HEK293 (cell line): Measurements from ENCODE around the gene CNTLN.
"Not testable (repeated sequence)": the region's sequence is repeated elsewhere in the genome, so short reads cannot be mapped to it uniquely, and the experiment has no call there.

Experiments
- CTCF ChIA-PET: fragments of 350-600 bp; formaldehyde crosslinking; extraction: SDS; loops from one replicate; lab custom pipeline; 2021; ENCODE audit warnings: antibody characterized with exemption; lab: Yijun Ruan, JAX
- POLR2A ChIA-PET: fragments of 300-600 bp; formaldehyde crosslinking; extraction: SDS; loops from one replicate; lab custom pipeline; 2020; ENCODE audit warnings: antibody characterized with exemption, inconsistent platforms; lab: Yijun Ruan, JAX
- H3K27ac ChIP-seq: fragments of 200-500 bp; sonication (Bioruptor generic); 2 replicates; pipeline ENCODE4 v1.5.1; 2014; ENCODE audit warnings: low read depth, low read length, control low read depth, inconsistent platforms; ENCODE audit errors: extremely low read depth
- H3K36me3 ChIP-seq, 2 experiments: fragments of 200-500 bp in 1 of 2; sonication (Bioruptor generic) in 1 of 2; 1 replicate in 1 of 2; 2 replicates in 1 of 2; pipeline ENCODE4 v1.5.1; 2014 to 2017; ENCODE audit warnings: inconsistent platforms in 2 of 2, low read length in 2 of 2; ENCODE audit not compliant: control insufficient read depth in 2 of 2, insufficient read depth in 1 of 2
- H3K4me1 ChIP-seq: fragments of 200-500 bp; sonication (Bioruptor generic); 2 replicates; pipeline ENCODE4 v1.5.1; 2014; ENCODE audit warnings: mild to moderate bottlenecking, low read length, inconsistent platforms; ENCODE audit not compliant: control insufficient read depth, insufficient read depth
- H3K4me3 ChIP-seq: 2 replicates; pipeline ENCODE4 v1.5.1; 2011; ENCODE audit warnings: low read depth, mild to moderate bottlenecking, control low read depth, low read length, moderate library complexity
- H3K9me3 ChIP-seq: fragments of 200-500 bp; sonication (Bioruptor generic); 2 replicates; pipeline ENCODE4 v1.5.1; 2014; ENCODE audit warnings: low read depth, low read length, inconsistent platforms; ENCODE audit not compliant: control insufficient read depth, insufficient read depth
- BCL11B ChIP-seq: fragments of 450-650 bp; formaldehyde crosslinking; IDR thresholded peaks from 2 replicates; pipeline ENCODE4 v1.5.1; 2016; ENCODE audit warnings: low read depth, missing biosample characterization, missing genetic modification characterization
- FEZF1 ChIP-seq: fragments of 450-650 bp; formaldehyde crosslinking; IDR thresholded peaks from 2 replicates; pipeline ENCODE4 v1.5.1; 2016; ENCODE audit warnings: missing biosample characterization, missing genetic modification characterization
- GFI1B ChIP-seq: fragments of 450-650 bp; formaldehyde crosslinking; IDR thresholded peaks from 2 replicates; pipeline ENCODE4 v1.5.1; 2016; ENCODE audit warnings: missing biosample characterization, missing genetic modification characterization
- IKZF3 ChIP-seq: fragments of 450-650 bp; IDR thresholded peaks from 2 replicates; pipeline ENCODE4 v1.5.0; 2018; ENCODE audit warnings: missing biosample characterization, mild to moderate bottlenecking, missing genetic modification characterization, moderate library complexity
- INSM2 ChIP-seq: fragments of 450-650 bp; formaldehyde crosslinking; IDR thresholded peaks from 2 replicates; pipeline ENCODE4 v1.5.1; 2016; ENCODE audit warnings: missing biosample characterization, missing genetic modification characterization
- MYNN ChIP-seq: fragments of 450-650 bp; formaldehyde crosslinking; IDR thresholded peaks from 2 replicates; pipeline ENCODE4 v1.5.1; 2016; ENCODE audit warnings: missing biosample characterization, missing genetic modification characterization, borderline replicate concordance
- PBX3 ChIP-seq: sonication (generic); formaldehyde crosslinking; IDR thresholded peaks from 2 replicates; pipeline ENCODE4 v1.8.1; 2022; ENCODE audit warnings: mild to moderate bottlenecking, moderate library complexity, missing genetic modification reagents
- SALL2 ChIP-seq: fragments of 450-650 bp; formaldehyde crosslinking; IDR thresholded peaks from 2 replicates; pipeline ENCODE4 v1.5.0; 2017; ENCODE audit warnings: missing biosample characterization, mild to moderate bottlenecking, missing genetic modification characterization, borderline replicate concordance
- SCRT1 ChIP-seq: fragments of 450-650 bp; formaldehyde crosslinking; IDR thresholded peaks from 2 replicates; pipeline ENCODE4 v1.5.1; 2016; ENCODE audit warnings: missing biosample characterization, missing genetic modification characterization, borderline replicate concordance
- SP7 ChIP-seq: fragments of 450-650 bp; formaldehyde crosslinking; IDR thresholded peaks from 2 replicates; pipeline ENCODE4 v1.5.1; 2016; ENCODE audit warnings: missing biosample characterization, missing genetic modification characterization
- TCF7L2 ChIP-seq: IDR thresholded peaks from 2 replicates; pipeline ENCODE4 v1.6.1; 2011; ENCODE audit warnings: low read depth, mild to moderate bottlenecking, inconsistent platforms, low read length, moderate library complexity, borderline replicate concordance
- YY2 ChIP-seq: fragments of 450-650 bp; formaldehyde crosslinking; IDR thresholded peaks from 2 replicates; pipeline ENCODE4 v1.5.1; 2016; ENCODE audit warnings: missing biosample characterization, missing genetic modification characterization
- ZBTB21 ChIP-seq: fragments of 450-650 bp; formaldehyde crosslinking; IDR thresholded peaks from 2 replicates; pipeline ENCODE4 v1.5.1; 2017; ENCODE audit warnings: missing biosample characterization, missing genetic modification characterization
- ZIC2 ChIP-seq: fragments of 450-650 bp; formaldehyde crosslinking; IDR thresholded peaks from 2 replicates; pipeline ENCODE4 v1.5.1; 2016; ENCODE audit warnings: missing biosample characterization, missing genetic modification characterization
- ZNF140 ChIP-seq: fragments of 450-650 bp; formaldehyde crosslinking; IDR thresholded peaks from 2 replicates; pipeline ENCODE4 v1.5.1; 2016; ENCODE audit warnings: missing biosample characterization, missing genetic modification characterization
- ZNF302 ChIP-seq: fragments of 450-650 bp; formaldehyde crosslinking; IDR thresholded peaks from 2 replicates; pipeline ENCODE4 v1.5.1; 2016; ENCODE audit warnings: missing biosample characterization, missing genetic modification characterization, low read depth
- ZNF426 ChIP-seq: fragments of 450-650 bp; formaldehyde crosslinking; IDR thresholded peaks from 2 replicates; pipeline ENCODE4 v1.5.1; 2017; ENCODE audit warnings: missing biosample characterization, missing genetic modification characterization, mild to moderate bottlenecking, inconsistent platforms, moderate library complexity
- ZNF48 ChIP-seq: fragments of 450-650 bp; formaldehyde crosslinking; IDR thresholded peaks from 2 replicates; pipeline ENCODE4 v1.5.1; 2016; ENCODE audit warnings: missing biosample characterization, missing genetic modification characterization
- ZNF560 ChIP-seq: fragments of 450-650 bp; formaldehyde crosslinking; IDR thresholded peaks from 2 replicates; pipeline ENCODE4 v1.5.1; 2017; ENCODE audit warnings: missing biosample characterization, missing genetic modification characterization, borderline replicate concordance
- ZNF580 ChIP-seq: fragments of 450-650 bp; formaldehyde crosslinking; IDR thresholded peaks from 2 replicates; pipeline ENCODE4 v1.5.1; 2016; ENCODE audit warnings: missing biosample characterization, missing genetic modification characterization
- ZNF704 ChIP-seq: fragments of 450-650 bp; formaldehyde crosslinking; IDR thresholded peaks from 2 replicates; pipeline ENCODE4 v1.5.1; 2016; ENCODE audit warnings: missing biosample characterization, missing genetic modification characterization
- ZNF707 ChIP-seq: fragments of 450-650 bp; formaldehyde crosslinking; IDR thresholded peaks from 2 replicates; pipeline ENCODE4 v1.5.1; 2016; ENCODE audit warnings: missing biosample characterization, missing genetic modification characterization
- ZNF768 ChIP-seq: fragments of 450-650 bp; formaldehyde crosslinking; IDR thresholded peaks from 2 replicates; pipeline ENCODE4 v1.5.1; 2018; ENCODE audit warnings: missing biosample characterization, mild to moderate bottlenecking, missing genetic modification characterization
- ZNF791 ChIP-seq: fragments of 450-650 bp; formaldehyde crosslinking; IDR thresholded peaks from 2 replicates; pipeline ENCODE4 v1.5.1; 2016; ENCODE audit warnings: missing biosample characterization, missing genetic modification characterization
- ZSCAN4 ChIP-seq: fragments of 450-650 bp; formaldehyde crosslinking; IDR thresholded peaks from 2 replicates; pipeline ENCODE4 v1.5.1; 2017; ENCODE audit warnings: missing biosample characterization, missing genetic modification characterization
- TF ChIP-seq, protein P1 (sequence below): fragments of 450-650 bp; formaldehyde crosslinking; IDR thresholded peaks from 2 replicates; pipeline ENCODE4 v1.5.1; 2016; ENCODE audit warnings: missing biosample characterization, missing genetic modification characterization

The CNTLN gene

DNA sequence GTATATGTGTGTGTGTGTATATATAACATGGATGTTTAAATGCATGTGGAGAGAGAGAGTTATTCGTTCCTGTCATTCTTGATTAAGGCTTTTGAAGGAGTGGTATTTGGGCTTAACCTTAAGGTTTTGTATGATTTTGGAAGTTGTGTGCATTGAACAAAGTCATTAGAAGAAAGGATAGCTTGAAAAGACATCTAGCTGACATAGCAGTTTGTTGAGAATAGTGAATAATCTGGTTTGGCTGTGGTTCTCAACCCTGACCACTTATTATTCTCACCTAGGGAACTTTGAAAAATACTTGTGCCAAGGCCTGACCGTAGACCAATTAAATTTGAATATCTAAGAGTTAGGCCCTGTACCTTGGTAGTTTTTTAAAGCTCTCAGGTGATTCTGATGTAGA is 303.0 kb downstream of the CNTLN start:
- H3K4me1 ChIP-seq, result no peaks in the 10 kb centered on the region
- CTCF ChIA-PET, result interaction anchor here (0.7 kb wide), 1 partner anchor 22 kb away, joined by 4 read pairs; no protein-coding TSS in a partner anchor

GRCh38 chr9:17445126-17445525 is 310.3 kb downstream of the CNTLN start:
- H3K4me1 ChIP-seq, CTCF ChIA-PET, POLR2A ChIA-PET, H3K27ac ChIP-seq, H3K4me3 ChIP-seq, H3K36me3 ChIP-seq, H3K9me3 ChIP-seq: not testable (repeated sequence)

More for the DNA sequence above, 303.0 kb downstream of the CNTLN start:
- POLR2A ChIA-PET, result no interaction called here
- Histone ChIP-seq H3K36me3 (no peaks in the 10 kb centered on the region), H3K9me3 (no peaks in the 10 kb centered on the region), H3K4me3 (no peak overlapping the region), H3K27ac (no peak overlapping the region)
- TF ChIP-seq ZIC2 (tag by site-specific recombination) (no peak), ZNF302 (tag by site-specific recombination) (no peak), FEZF1 (tag by site-specific recombination) (no peak), BCL11B (tag by site-specific recombination) (no peak), ZNF707 (no peak), ZNF140 (tag by site-specific recombination) (no peak), MYNN (tag by site-specific recombination) (no peak), SCRT1 (no peak), GFI1B (tag by site-specific recombination) (no peak), ZNF426 (no peak)

- ChIA-PET POLR2A (no interaction called here), CTCF (interaction anchor here (0.6 to 5.1 kb wide), 3 partner anchors 9 to 992 kb away, joined by 3 to 20 read pairs (median 9); no protein-coding TSS in a partner anchor)
- peaks cover 0 to 5% of the 10 kb centered on the region in 2 experiments; a peak in 1 of 3 replicates for H3K36me3 ChIP-seq
- no peaks in the 10 kb centered on the region for H3K9me3 ChIP-seq
- no peak overlapping the region for H3K4me3 ChIP-seq
- no peaks in the 10 kb centered on the region for H3K4me1 ChIP-seq
- no peak overlapping the region for H3K27ac ChIP-seq
- no peak for TF ChIP-seq SP7 (tag by site-specific recombination)
- TF ChIP-seq SCRT1, result no peak
- TF ChIP-seq ZNF48 (tag by site-specific recombination), result no peak
- no peak for TF ChIP-seq ZNF580 (tag by site-specific recombination)
- no peak for TF ChIP-seq ZNF560 (tag by site-specific recombination)
- TF ChIP-seq, protein P1, sequence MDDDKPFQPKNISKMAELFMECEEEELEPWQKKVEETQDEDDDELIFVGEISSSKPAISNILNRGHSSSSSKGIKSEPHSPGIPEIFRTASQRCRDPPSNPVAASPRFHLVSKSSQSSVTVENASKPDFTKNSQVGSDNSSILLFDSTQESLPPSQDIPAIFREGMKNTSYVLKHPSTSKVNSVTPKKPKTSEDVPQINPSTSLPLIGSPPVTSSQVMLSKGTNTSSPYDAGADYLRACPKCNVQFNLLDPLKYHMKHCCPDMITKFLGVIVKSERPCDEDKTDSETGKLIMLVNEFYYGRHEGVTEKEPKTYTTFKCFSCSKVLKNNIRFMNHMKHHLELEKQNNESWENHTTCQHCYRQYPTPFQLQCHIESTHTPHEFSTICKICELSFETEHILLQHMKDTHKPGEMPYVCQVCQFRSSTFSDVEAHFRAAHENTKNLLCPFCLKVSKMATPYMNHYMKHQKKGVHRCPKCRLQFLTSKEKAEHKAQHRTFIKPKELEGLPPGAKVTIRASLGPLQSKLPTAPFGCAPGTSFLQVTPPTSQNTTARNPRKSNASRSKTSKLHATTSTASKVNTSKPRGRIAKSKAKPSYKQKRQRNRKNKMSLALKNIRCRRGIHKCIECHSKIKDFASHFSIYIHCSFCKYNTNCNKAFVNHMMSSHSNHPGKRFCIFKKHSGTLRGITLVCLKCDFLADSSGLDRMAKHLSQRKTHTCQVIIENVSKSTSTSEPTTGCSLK (tag by site-specific recombination), result no peak
- TF ChIP-seq IKZF3, result no peak
- no peak for TF ChIP-seq ZBTB21
- no peak for TF ChIP-seq ZNF768 (tag by site-specific recombination)
- no peak for TF ChIP-seq PBX3 (CRISPR knock-in tag)
- no peak for TF ChIP-seq ZSCAN4 (tag by site-specific recombination)
- no peak for TF ChIP-seq YY2 (tag by site-specific recombination)
- no peak for TF ChIP-seq INSM2
- TF ChIP-seq ZNF791 (tag by site-specific recombination), result no peak
- TF ChIP-seq TCF7L2, result no peak
- no peak for TF ChIP-seq ZNF704 (tag by site-specific recombination)
- no peak for TF ChIP-seq SALL2
Measured at GRCh38 chr9:17453751-17454150, 318.9 kb downstream of the CNTLN start.
